Panc1 (cell line): ENCODE data around the gene SH3RF2. TPM values are rescaled to one million over a fixed set of nuclear protein-coding genes. Genes with fewer than 3 reads are reported as not detected.
"Not testable (repeated sequence)": the region's sequence is repeated elsewhere in the genome, so short reads cannot be mapped to it uniquely, and the experiment has no call there.

Experiments
- ATAC-seq: fragments of 200-7000 bp; cut with Tn5 transposase; 2 replicates; pipeline ENCODE4 v1.9.1; 2020; ENCODE audit warnings: mild to moderate bottlenecking, moderate library complexity
- BruUV-seq: library from RNA; stranded (reverse); fragments of 400-500 nt; replicated peaks from 2 replicates; lab custom pipeline; 2021; lab: Mats Ljungman, UMichigan
- CTCF ChIA-PET: fragments of 300-600 bp; sonication (Branson Sonifier 250); formaldehyde crosslinking; loops from one replicate; lab custom pipeline; 2022; ENCODE audit warnings: antibody characterized with exemption; lab: Charles Lee
- POLR2A ChIA-PET: fragments of 300-600 bp; sonication (Branson Sonifier 250); formaldehyde crosslinking; loops from one replicate; lab custom pipeline; 2022; ENCODE audit warnings: antibody characterized with exemption; lab: Charles Lee
- DNase-seq: peaks from one replicate; pipeline ENCODE4 v3.0.0-alpha.2; 2010; ENCODE audit warnings: low read depth, low spot score
- H3K27ac ChIP-seq: 2 replicates; pipeline ENCODE4 v1.5.1; 2011; ENCODE audit warnings: mild to moderate bottlenecking, low read length, inconsistent platforms
- H3K27me3 ChIP-seq: fragments of 200-500 bp; sonication (Bioruptor generic); 2 replicates; pipeline ENCODE4 v1.6.0; 2014; ENCODE audit warnings: low read length, inconsistent platforms; ENCODE audit not compliant: control insufficient read depth, insufficient read depth
- H3K36me3 ChIP-seq: fragments of 200-500 bp; sonication (Bioruptor generic); 2 replicates; pipeline ENCODE4 v1.5.1; 2014; ENCODE audit warnings: inconsistent platforms, mild to moderate bottlenecking, low read length, moderate library complexity; ENCODE audit not compliant: control insufficient read depth, insufficient read depth
- H3K4me1 ChIP-seq: 2 replicates; pipeline ENCODE4 v1.5.1; 2011; ENCODE audit warnings: inconsistent platforms, mild to moderate bottlenecking, low read length, moderate library complexity; ENCODE audit not compliant: control insufficient read depth, insufficient read depth
- H3K4me3 ChIP-seq, 2 experiments: 2 replicates each; pipeline ENCODE4 v1.5.1; 2011 to 2012; ENCODE audit warnings: low read depth in 2 of 2, low read length in 2 of 2, mild to moderate bottlenecking in 2 of 2, inconsistent platforms in 1 of 2, moderate library complexity in 1 of 2
- H3K9me3 ChIP-seq: fragments of 200-500 bp; sonication (Bioruptor generic); 2 replicates; pipeline ENCODE4 v1.5.1; 2014; ENCODE audit warnings: low read depth, mild to moderate bottlenecking, inconsistent platforms, low read length, moderate library complexity; ENCODE audit not compliant: control insufficient read depth, insufficient read depth
- POLR2AphosphoS5 ChIP-seq: IDR thresholded peaks from 2 replicates; pipeline ENCODE4 v1.6.1; 2012; ENCODE audit warnings: mild to moderate bottlenecking, low read depth, low read length, moderate library complexity
- SIN3A ChIP-seq: IDR thresholded peaks from 2 replicates; pipeline ENCODE4 v1.6.1; 2012; ENCODE audit warnings: low read depth, mild to moderate bottlenecking, low read length, moderate library complexity, borderline replicate concordance; ENCODE audit not compliant: insufficient read depth
- TCF7L2 ChIP-seq: IDR thresholded peaks from 2 replicates; pipeline ENCODE4 v1.6.1; 2011; ENCODE audit warnings: mild to moderate bottlenecking, low read depth, low read length, inconsistent platforms
- in situ Hi-C: cut with HindIII; loops from 2 replicates; pipeline ENCODE4 v1.10.0; 2016; ENCODE audit warnings: low sequenced_read_pairs, low pct_unique_long_range_greater_than_20kb
- intact Hi-C: fragments of 100-400 bp; cut with micrococcal nuclease; formaldehyde crosslinking; loops from one replicate; pipeline ENCODE4 v1.10.0; 2022; ENCODE audit not compliant: unreplicated experiment
- total RNA-seq: library from RNA; stranded (reverse); gene quantifications from one replicate; pipeline ENCODE4 v1.2.1, GENCODE V29; 2021; ENCODE audit not compliant: unreplicated experiment
- TF ChIP-seq, protein P1 (sequence below): fragments of 450-650 bp; IDR thresholded peaks from 2 replicates; pipeline ENCODE4 v1.5.1; 2017; ENCODE audit warnings: mild to moderate bottlenecking
- TF ChIP-seq, protein P2 (sequence below), 2 experiments: IDR thresholded peaks; 2 replicates each; pipeline ENCODE4 v1.6.1; 2011 to 2012; ENCODE audit warnings: low read depth in 2 of 2, control low read depth in 1 of 2, low read length in 1 of 2, mild to moderate bottlenecking in 1 of 2, moderate library complexity in 1 of 2; ENCODE audit not compliant: insufficient read depth in 1 of 2

SH3RF2 gene
- total RNA-seq, 1 experiment from 2014 or later: 23.1 TPM

DNA sequence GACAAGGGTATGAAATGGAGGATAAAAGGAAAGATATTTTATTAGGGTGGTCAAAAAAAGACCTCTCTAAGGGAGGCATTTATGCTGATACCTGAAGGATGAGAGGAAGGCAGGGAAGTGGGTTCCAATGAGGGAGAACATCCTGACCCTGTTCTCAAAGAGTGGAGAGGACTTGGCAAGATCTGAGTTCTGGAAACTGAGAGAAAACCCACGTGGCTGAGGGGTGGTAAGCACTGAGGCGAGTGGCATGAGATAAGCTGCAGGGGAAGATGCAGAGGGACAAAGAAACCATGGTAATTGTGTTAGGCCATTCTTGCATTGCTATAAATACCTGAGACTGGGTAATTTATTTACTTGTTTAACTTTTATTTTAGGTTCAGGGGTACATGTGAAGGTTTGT, 16.8 kb downstream of the SH3RF2 start:
- TF ChIP-seq, protein P1, sequence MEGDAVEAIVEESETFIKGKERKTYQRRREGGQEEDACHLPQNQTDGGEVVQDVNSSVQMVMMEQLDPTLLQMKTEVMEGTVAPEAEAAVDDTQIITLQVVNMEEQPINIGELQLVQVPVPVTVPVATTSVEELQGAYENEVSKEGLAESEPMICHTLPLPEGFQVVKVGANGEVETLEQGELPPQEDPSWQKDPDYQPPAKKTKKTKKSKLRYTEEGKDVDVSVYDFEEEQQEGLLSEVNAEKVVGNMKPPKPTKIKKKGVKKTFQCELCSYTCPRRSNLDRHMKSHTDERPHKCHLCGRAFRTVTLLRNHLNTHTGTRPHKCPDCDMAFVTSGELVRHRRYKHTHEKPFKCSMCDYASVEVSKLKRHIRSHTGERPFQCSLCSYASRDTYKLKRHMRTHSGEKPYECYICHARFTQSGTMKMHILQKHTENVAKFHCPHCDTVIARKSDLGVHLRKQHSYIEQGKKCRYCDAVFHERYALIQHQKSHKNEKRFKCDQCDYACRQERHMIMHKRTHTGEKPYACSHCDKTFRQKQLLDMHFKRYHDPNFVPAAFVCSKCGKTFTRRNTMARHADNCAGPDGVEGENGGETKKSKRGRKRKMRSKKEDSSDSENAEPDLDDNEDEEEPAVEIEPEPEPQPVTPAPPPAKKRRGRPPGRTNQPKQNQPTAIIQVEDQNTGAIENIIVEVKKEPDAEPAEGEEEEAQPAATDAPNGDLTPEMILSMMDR: no peak
- TF ChIP-seq, protein P2, sequence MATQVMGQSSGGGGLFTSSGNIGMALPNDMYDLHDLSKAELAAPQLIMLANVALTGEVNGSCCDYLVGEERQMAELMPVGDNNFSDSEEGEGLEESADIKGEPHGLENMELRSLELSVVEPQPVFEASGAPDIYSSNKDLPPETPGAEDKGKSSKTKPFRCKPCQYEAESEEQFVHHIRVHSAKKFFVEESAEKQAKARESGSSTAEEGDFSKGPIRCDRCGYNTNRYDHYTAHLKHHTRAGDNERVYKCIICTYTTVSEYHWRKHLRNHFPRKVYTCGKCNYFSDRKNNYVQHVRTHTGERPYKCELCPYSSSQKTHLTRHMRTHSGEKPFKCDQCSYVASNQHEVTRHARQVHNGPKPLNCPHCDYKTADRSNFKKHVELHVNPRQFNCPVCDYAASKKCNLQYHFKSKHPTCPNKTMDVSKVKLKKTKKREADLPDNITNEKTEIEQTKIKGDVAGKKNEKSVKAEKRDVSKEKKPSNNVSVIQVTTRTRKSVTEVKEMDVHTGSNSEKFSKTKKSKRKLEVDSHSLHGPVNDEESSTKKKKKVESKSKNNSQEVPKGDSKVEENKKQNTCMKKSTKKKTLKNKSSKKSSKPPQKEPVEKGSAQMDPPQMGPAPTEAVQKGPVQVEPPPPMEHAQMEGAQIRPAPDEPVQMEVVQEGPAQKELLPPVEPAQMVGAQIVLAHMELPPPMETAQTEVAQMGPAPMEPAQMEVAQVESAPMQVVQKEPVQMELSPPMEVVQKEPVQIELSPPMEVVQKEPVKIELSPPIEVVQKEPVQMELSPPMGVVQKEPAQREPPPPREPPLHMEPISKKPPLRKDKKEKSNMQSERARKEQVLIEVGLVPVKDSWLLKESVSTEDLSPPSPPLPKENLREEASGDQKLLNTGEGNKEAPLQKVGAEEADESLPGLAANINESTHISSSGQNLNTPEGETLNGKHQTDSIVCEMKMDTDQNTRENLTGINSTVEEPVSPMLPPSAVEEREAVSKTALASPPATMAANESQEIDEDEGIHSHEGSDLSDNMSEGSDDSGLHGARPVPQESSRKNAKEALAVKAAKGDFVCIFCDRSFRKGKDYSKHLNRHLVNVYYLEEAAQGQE (IDR thresholded peaks at IDR 0.05; ENCODE audit: insufficient read depth in 1 of 2, low read depth in 2 of 2, low read length in 1 of 2): no peak
- TF ChIP-seq TCF7L2 (no peak), SIN3A (no peak), POLR2AphosphoS5 (no peak)
- no peak overlapping the region for H3K4me3 ChIP-seq
- ChIA-PET POLR2A (interaction anchor here (0.6 kb wide), 1 partner anchor 18 kb away, joined by 6 read pairs; no protein-coding TSS in a partner anchor), CTCF (no interaction called here)
- H3K4me1 ChIP-seq: peaks cover 6% of the 10 kb centered on the region
- BruUV-seq: no TSS peak
- H3K36me3 ChIP-seq: no peaks in the 10 kb centered on the region
- DNase-seq (no peak), ATAC-seq (no peak)
- H3K27ac ChIP-seq: no peak overlapping the region
- no peaks in the 10 kb centered on the region for H3K9me3 ChIP-seq
- no peaks in the 10 kb centered on the region for H3K27me3 ChIP-seq
- in situ Hi-C loops: no loop called here
- intact Hi-C loops: no loop called here

DNA sequence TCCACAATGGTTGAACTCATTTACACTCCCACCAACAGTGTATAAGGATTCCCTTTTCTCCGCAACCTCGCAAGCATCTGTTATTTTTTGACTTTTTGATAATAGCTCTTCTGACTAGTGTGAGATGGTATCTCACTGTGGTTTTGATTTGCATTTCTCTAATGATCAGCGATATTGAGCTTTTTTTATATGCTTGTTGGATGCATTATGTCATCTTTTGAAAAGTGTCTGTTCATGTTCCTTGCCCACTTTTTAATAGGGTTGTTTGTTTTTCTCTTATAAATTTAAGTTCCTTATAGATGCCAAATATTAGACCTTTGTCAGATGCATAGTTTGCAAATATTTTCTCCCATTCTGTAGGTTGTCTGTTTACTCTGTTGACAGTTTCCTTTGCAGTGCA, 17.8 kb downstream of the SH3RF2 start:
- intact Hi-C loops, H3K27me3 ChIP-seq, H3K27ac ChIP-seq, CTCF ChIA-PET, in situ Hi-C loops, BruUV-seq, H3K36me3 ChIP-seq, H3K4me3 ChIP-seq, H3K9me3 ChIP-seq, DNase-seq, ATAC-seq: not testable (repeated sequence)
- POLR2A ChIA-PET: interaction anchor here (0.6 kb wide), 1 partner anchor 12 kb away, joined by 3 read pairs; no protein-coding TSS in a partner anchor
- H3K4me1 ChIP-seq: peaks cover 11% of the 10 kb centered on the region

DNA sequence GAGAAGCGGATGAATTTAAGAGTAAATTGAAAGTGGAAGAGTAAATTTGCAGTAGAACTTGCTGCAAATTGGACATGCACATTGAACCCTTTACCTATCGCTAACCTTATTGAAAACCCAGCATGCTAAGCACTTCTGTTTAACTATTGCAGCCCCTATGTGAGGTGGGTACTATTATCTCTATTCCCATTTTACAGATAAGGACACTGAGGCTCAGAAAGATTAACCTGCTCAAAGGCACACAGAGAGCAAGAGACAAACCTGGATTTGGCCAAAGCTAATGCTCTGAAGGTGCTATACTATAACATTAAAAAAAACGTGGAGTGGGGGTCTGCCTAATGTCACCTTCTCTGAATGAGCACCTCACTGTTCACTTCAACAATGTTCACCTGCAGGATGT, 21.0 kb downstream of the SH3RF2 start:
- no peaks in the 10 kb centered on the region for H3K27me3 ChIP-seq
- CTCF ChIA-PET: no interaction called here
- no peak overlapping the region for H3K4me3 ChIP-seq
- DNase-seq (no peak), ATAC-seq (no peak)
- POLR2A ChIA-PET: no interaction called here
- H3K27ac ChIP-seq: no peak overlapping the region
- peaks cover 23% of the 10 kb centered on the region for H3K4me1 ChIP-seq
- in situ Hi-C loops (no loop called here), intact Hi-C loops (no loop called here)
- H3K9me3 ChIP-seq: no peaks in the 10 kb centered on the region
- no TSS peak for BruUV-seq
- no peaks in the 10 kb centered on the region for H3K36me3 ChIP-seq
- TF ChIP-seq, protein P1: no peak
- TF ChIP-seq TCF7L2 (no peak), POLR2AphosphoS5 (no peak), SIN3A (no peak)
- TF ChIP-seq, protein P2 (IDR thresholded peaks at IDR 0.05; ENCODE audit: insufficient read depth in 1 of 2, low read depth in 2 of 2, low read length in 1 of 2): no peak
